Fibroblast of pulmonary artery (primary cell): ENCODE measurements around the gene TEPSIN.
"Not testable (repeated sequence)": the region's sequence is repeated elsewhere in the genome, so short reads cannot be mapped to it uniquely, and the experiment has no call there.

Experiments
- DNase-seq: peaks from one replicate; pipeline ENCODE4 v3.0.0-alpha.2; 2010; ENCODE audit warnings: low read depth
- H3K4me3 ChIP-seq: replicated peaks from 2 replicates; pipeline ENCODE4 v1.5.1; 2011; ENCODE audit warnings: low read depth, mild to moderate bottlenecking, control low read depth, low read length, moderate library complexity
- TF ChIP-seq, protein P1 (sequence below): IDR thresholded peaks from 2 replicates; pipeline ENCODE4 v1.5.1; 2011; ENCODE audit warnings: mild to moderate bottlenecking, control low read depth, low read length, inconsistent platforms; ENCODE audit errors: missing control alignments

The TEPSIN gene

DNA sequence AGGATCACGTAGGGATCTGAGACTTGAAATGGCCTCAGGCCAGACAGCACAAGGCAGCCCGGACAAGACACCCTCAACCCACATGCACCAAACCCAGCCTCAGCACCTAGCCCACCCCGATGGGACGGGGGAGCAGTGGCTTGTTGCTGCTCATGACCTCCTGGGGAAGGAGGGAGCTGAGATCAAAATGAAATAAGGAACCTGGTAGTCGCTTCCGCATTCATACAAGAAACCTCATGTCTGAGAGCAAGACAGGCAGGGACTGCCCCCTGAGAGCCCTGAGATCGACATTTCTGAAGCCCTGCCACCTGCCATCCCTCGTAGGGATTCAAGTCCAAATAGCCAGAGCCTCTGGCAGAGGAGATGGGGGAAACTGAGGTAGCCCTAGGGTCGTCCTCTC lies 10.4 kb downstream of the TEPSIN start:
- no peak for DNase-seq
- TF ChIP-seq, protein P1, sequence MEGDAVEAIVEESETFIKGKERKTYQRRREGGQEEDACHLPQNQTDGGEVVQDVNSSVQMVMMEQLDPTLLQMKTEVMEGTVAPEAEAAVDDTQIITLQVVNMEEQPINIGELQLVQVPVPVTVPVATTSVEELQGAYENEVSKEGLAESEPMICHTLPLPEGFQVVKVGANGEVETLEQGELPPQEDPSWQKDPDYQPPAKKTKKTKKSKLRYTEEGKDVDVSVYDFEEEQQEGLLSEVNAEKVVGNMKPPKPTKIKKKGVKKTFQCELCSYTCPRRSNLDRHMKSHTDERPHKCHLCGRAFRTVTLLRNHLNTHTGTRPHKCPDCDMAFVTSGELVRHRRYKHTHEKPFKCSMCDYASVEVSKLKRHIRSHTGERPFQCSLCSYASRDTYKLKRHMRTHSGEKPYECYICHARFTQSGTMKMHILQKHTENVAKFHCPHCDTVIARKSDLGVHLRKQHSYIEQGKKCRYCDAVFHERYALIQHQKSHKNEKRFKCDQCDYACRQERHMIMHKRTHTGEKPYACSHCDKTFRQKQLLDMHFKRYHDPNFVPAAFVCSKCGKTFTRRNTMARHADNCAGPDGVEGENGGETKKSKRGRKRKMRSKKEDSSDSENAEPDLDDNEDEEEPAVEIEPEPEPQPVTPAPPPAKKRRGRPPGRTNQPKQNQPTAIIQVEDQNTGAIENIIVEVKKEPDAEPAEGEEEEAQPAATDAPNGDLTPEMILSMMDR = no peak
- no peak overlapping the region for H3K4me3 ChIP-seq

DNA sequence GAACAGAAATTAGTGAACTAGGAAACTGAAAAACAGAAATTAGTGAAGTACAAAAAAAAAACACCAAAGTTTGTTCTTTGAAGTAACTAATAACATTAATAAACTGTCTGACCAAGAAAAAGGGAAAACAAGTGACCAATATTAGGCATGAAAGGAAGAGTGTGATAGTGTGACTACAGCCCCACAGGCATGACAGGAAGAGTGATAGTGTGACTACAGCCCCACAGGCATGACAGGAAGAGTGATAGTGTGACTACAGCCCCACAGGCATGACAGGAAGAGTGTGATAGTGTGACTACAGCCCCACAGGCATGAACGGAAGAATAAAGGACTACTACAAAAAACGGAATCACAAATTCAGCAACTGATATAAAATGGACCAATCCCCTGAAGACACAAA lies 11.2 kb downstream of the TEPSIN start:
- not testable (repeated sequence) for H3K4me3 ChIP-seq, DNase-seq

DNA sequence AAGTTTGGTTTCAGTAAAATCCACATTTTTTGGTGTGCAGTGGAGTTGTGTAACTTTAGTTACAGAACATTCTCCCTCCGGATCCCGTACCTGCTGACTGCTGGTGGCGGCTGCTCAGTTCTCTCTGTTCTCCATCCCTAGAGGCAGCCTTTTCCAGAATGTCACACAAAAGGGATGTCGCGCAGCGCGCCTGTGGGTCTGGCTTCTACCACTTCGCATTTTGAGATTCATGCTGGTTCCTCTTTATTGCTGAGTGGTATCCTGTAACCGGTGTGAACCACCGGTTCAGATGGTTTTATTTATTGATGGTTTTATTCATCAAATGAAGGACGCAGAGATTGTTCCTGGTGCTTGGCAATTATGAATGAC lies 15.1 kb downstream of the TEPSIN start:
- DNase-seq = no peak
- TF ChIP-seq, protein P1 = no peak

DNA sequence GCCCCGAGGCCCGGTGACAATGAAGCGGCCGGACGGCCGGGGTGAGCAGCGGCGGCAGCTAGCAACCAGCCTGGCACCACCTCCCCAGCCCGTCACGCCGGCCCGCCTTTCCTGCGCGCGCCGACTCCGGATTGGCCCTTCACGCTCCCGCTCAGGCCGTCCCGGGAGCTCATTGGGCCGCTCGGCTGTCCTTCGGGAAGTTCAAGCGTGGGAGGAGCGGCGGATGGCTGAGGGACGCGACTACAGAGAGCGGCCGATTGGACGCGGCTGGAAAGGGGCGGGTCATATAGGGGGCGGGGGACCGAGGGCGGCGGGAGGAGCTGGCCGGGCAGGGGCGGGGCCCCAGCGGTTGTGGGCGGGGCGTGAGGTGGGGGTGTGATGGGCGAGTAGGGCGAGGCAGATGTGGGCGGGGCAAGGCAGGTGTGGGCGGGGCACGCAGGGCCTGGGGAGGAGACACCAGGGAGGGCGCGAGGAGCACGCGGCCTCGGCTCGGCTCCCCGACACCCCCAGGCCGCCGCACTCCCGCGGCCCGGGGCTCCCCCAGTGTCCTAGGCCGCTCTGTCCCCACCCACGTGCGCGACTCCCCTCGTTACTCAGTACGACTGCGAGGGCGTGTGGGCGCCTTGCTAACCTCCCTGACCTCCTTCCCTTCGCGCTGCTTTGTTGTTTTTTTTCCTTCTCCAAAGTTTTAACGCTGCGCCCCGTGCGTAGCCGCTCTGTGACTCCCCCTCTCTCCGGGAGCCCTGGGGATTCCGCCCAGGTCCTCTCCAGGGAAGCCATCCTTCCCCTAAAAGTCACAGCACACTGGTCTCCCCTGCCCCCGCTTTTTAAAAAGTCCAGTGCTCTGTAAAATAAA lies 15.7 kb downstream of the TEPSIN start, which contains the start of gene CEP131:
Gene CEP131 (minus strand): TSS at position 60 of the 856 bp plus-strand sequence. CDS start 2,909 bp downstream, outside the sequence.
- TF ChIP-seq, protein P1 = no peak
- H3K4me3 ChIP-seq = peak within 1 kb of the TSS; percentile 69

More for the DNA sequence above, 15.1 kb downstream of the TEPSIN start:
- peak overlapping the region; percentile 50 for H3K4me3 ChIP-seq

DNA sequence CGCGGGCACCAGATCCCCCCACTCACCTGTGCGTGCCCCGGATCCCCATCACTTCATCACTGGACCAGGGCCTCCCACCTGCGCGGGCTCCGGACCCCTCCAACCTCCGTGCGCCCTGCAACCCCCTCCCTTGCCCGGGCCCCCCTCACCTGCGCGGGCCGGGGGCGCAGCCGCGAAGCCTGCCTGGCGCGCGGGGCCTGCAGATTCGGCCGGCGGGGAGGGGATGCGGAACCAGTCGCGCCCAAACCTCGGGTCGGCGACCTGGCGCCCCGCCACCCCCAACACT lies 16.3 kb downstream of the TEPSIN start:
- peak overlapping the region; percentile 69 for H3K4me3 ChIP-seq
- DNase-seq = no peak
- TF ChIP-seq, protein P1 = no peak

More for the DNA sequence above, 15.7 kb downstream of the TEPSIN start, which contains the start of gene CEP131:
- DNase-seq = peak; percentile 98

DNA sequence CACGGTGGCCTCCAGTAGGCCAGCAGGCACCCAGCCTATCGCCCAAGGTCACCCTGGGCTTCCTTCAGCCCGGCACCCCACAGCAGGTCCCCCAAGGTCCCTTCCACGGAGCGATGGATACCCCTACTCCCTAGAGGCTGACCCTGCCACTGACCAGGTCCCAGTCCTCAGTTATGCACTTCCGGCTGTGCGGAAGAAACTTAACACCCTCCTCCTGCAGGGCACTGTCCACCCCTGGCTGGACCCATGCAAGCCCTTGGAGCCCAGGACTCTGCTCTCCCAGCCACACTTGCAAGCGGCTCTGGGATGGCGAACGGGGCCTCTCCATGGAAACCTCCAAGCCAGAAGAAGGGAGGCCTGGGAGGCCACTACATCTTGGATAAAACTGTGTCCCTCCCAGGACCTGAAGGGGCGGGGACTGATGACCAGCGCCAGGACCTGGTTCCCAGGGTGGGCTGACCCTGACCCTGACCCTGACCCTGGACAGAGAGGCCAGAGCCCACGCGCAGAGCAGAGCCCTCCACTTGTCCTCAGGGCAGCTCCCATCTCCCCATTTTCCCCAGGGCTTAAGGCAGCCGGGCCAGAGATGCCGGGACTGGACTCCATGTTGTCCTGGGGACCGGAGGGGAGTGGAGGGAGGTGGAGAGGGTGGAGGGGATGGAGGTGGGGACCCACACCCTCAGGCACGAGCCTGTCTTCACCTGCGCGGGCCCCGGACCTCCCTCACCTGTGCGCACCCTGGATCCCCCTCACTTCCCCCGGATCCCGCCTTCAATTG lies 16.8 kb downstream of the TEPSIN start:
- TF ChIP-seq, protein P1 = no peak
- DNase-seq = no peak

DNA sequence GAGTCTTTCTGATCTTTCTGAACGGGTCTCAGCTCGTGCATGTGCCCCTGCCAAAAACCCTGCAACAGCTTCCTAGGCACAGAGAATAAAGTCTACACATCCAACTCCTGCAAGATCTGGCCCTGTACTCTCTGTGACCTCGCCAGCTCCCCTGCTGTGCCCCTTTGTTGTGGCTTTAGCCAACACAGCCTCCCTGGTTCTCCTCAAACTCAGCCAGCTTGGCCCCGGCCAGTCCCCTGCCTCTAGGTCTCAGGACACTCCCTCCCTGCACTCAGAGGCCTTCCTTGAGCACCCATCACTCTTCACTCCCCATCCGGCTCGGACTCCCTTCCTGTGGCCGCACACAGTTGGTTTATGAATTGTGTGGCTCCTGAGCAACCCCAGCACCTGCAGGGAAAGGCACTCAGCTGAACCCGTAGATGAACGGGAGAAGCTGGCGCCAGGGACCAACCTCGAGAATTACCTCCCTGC lies 17.4 kb downstream of the TEPSIN start:
- DNase-seq = no peak
- peak overlapping the region; percentile 69 for H3K4me3 ChIP-seq
- TF ChIP-seq, protein P1 = no peak

More for the DNA sequence above, 16.8 kb downstream of the TEPSIN start:
- peak overlapping the region; percentile 69 for H3K4me3 ChIP-seq
